ENCODE results near the gene PRR15.

Gene PRR15

GRCh38 chr7:29569648-29570047, 6.0 kb downstream of the PRR15 start:
- DNase-seq (ENCODE audit: low read depth in 1 of 2, low spot score in 1 of 2): no peak
- H3K27ac ChIP-seq (replicated peaks): no peak overlapping the region
- TF ChIP-seq SPI1 (IDR thresholded peaks at IDR 0.05; ENCODE audit: borderline replicate concordance, low read depth) (no peak), REST (IDR thresholded peaks at IDR 0.05; ENCODE audit: insufficient replicate concordance, low read depth) (no peak), POLR2AphosphoS5 (IDR thresholded peaks at IDR 0.05; ENCODE audit: low read depth) (no peak), GABPA (IDR thresholded peaks at IDR 0.05; ENCODE audit: low read depth) (no peak), CTCF (IDR thresholded peaks at IDR 0.05; ENCODE audit: insufficient read depth, low read length) (no peak)

GRCh38 chr7:29572558-29572957, 8.9 kb downstream of the PRR15 start:
- Histone ChIP-seq H3K27me3 (ENCODE audit: insufficient read depth, poor library complexity, severe bottlenecking) (peaks cover 26% of the 10 kb centered on the region), H3K4me3 (replicated peaks; ENCODE audit: insufficient read depth, low read length) (no peak overlapping the region), H3K27ac (replicated peaks) (no peak overlapping the region)
- DNase-seq (ENCODE audit: low read depth in 1 of 2, low spot score in 1 of 2): no peak
- no peak for TF ChIP-seq SPI1 (IDR thresholded peaks at IDR 0.05; ENCODE audit: borderline replicate concordance, low read depth)

More at GRCh38 chr7:29569648-29570047, 6.0 kb downstream of the PRR15 start:
- H3K27me3 ChIP-seq (ENCODE audit: insufficient read depth, poor library complexity, severe bottlenecking): peaks cover 53% of the 10 kb centered on the region
- no peak overlapping the region for H3K4me3 ChIP-seq (replicated peaks; ENCODE audit: insufficient read depth, low read length)

GRCh38 chr7:29573567-29573966, 9.9 kb downstream of the PRR15 start:
- TF ChIP-seq GABPA (IDR thresholded peaks at IDR 0.05; ENCODE audit: low read depth) (no peak), REST (IDR thresholded peaks at IDR 0.05; ENCODE audit: insufficient replicate concordance, low read depth) (no peak), CTCF (IDR thresholded peaks at IDR 0.05; ENCODE audit: insufficient read depth, low read length) (no peak), POLR2AphosphoS5 (IDR thresholded peaks at IDR 0.05; ENCODE audit: low read depth) (no peak), SPI1 (IDR thresholded peaks at IDR 0.05; ENCODE audit: borderline replicate concordance, low read depth) (no peak)
- DNase-seq (ENCODE audit: low read depth in 1 of 2, low spot score in 1 of 2): no peak
- peaks cover 18% of the 10 kb centered on the region for H3K27me3 ChIP-seq (ENCODE audit: insufficient read depth, poor library complexity, severe bottlenecking)
- no peak overlapping the region for H3K27ac ChIP-seq (replicated peaks)
- no peak overlapping the region for H3K4me3 ChIP-seq (replicated peaks; ENCODE audit: insufficient read depth, low read length)

- TF ChIP-seq SPI1 (IDR thresholded peaks at IDR 0.05; ENCODE audit: borderline replicate concordance, low read depth) (peak; percentile 68; the same call in 1 of the 2 replicates), GABPA (IDR thresholded peaks at IDR 0.05; ENCODE audit: low read depth) (no peak)
- H3K27ac ChIP-seq (replicated peaks): no peak overlapping the region
- peak in 1 of 2 experiments; percentile 30 for DNase-seq (ENCODE audit: low read depth in 1 of 2, low spot score in 1 of 2)
- peaks cover 12% of the 10 kb centered on the region for H3K27me3 ChIP-seq (ENCODE audit: insufficient read depth, poor library complexity, severe bottlenecking)
- no peak overlapping the region for H3K4me3 ChIP-seq (replicated peaks; ENCODE audit: insufficient read depth, low read length)
Observed at GRCh38 chr7:29574659-29575058, 11.0 kb downstream of the PRR15 start.

- Histone ChIP-seq H3K4me3 (replicated peaks; ENCODE audit: insufficient read depth, low read length) (no peak overlapping the region), H3K27ac (replicated peaks) (no peak overlapping the region), H3K27me3 (ENCODE audit: insufficient read depth, poor library complexity, severe bottlenecking) (no peaks in the 10 kb centered on the region)
- DNase-seq (ENCODE audit: low read depth in 1 of 2, low spot score in 1 of 2): no peak
- TF ChIP-seq GABPA (IDR thresholded peaks at IDR 0.05; ENCODE audit: low read depth) (no peak), POLR2AphosphoS5 (IDR thresholded peaks at IDR 0.05; ENCODE audit: low read depth) (no peak), SPI1 (IDR thresholded peaks at IDR 0.05; ENCODE audit: borderline replicate concordance, low read depth) (no peak), REST (IDR thresholded peaks at IDR 0.05; ENCODE audit: insufficient replicate concordance, low read depth) (no peak), CTCF (IDR thresholded peaks at IDR 0.05; ENCODE audit: insufficient read depth, low read length) (no peak)
Observed at GRCh38 chr7:29587195-29587808, 23.7 kb downstream of the PRR15 start.
